Nephron (organoid): ENCODE results near the gene PHYHD1.

Source experiments
- H3K27ac Mint-ChIP-seq, 3 experiments: 2 replicates each; pipeline ENCODE4 v1.8.0; 2020; ENCODE audit warnings: mixed read lengths in 3 of 3, mild to moderate bottlenecking in 2 of 3, moderate library complexity in 1 of 3
- H3K27me3 Mint-ChIP-seq: 2 replicates; pipeline ENCODE4 v1.8.0; 2021; ENCODE audit warnings: low read depth, mild to moderate bottlenecking, moderate library complexity, mixed read lengths
- H3K36me3 Mint-ChIP-seq: 2 replicates; pipeline ENCODE4 v1.8.0; 2020; ENCODE audit warnings: low read depth, mixed read lengths
- H3K4me1 Mint-ChIP-seq: 2 replicates; pipeline ENCODE4 v1.8.0; 2020; ENCODE audit warnings: mixed read lengths
- H3K4me3 Mint-ChIP-seq, 3 experiments: 2 replicates each; pipeline ENCODE4 v1.8.0; 2020; ENCODE audit warnings: mild to moderate bottlenecking in 3 of 3, mixed read lengths in 3 of 3, moderate library complexity in 2 of 3
- H3K9me3 Mint-ChIP-seq: 2 replicates; pipeline ENCODE4 v1.8.0; 2020; ENCODE audit warnings: mixed read lengths
- CTCF ChIP-seq, 3 experiments: fragments of 200-600 bp; sonication (generic); IDR thresholded peaks; one replicate each; pipeline ENCODE4 v1.5.0; 2021; ENCODE audit warnings: antibody characterized with exemption in 3 of 3; ENCODE audit not compliant: unreplicated experiment in 3 of 3

Gene PHYHD1

DNA sequence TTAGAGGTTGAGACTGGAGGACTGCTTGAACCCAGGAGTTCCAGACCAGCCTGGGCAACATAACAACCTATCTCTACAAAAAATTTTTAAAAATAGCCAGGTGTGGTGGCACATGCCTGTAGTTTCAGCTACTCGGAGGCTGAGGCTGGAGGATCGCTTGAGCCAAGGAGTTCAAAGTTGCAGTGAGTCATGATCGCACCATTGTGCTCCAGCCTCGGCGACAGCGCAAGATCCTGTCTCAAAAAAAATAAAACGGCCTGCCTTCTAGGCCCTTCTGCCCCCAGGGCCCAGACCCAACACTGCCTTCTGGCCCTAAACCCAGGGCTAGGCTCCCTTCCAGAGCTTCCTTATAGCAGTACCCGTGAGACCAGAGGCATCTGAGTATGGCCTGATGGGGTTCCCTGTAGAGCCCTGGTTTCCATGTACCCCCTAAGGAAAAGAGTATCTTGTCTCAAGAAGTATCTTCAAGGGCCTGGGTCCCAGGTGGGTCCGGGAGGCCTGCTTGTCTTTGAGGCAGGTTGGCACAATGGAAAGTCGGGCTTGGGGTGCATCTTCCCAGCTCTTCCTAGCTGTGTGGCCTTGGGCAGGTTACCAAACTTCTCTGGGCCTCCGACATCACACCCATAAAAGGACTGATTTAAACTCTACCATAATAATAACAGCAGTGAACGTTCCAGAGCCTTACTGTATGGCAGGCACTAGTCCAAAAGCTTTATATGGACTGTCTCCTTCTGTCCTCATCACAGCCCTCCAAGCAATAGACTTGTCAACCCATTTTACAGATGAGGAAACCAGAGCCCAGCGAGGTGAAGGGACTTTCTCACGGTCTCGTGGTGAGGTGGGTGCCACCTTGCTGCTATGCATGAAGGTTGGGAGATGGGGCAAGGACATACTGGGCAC lies 29.2 kb upstream of the PHYHD1 start:
- no peak for TF ChIP-seq CTCF (IDR thresholded peaks at IDR 0.05; ENCODE audit: unreplicated experiment in 3 of 3)
- no peak overlapping the region for H3K27ac Mint-ChIP-seq
- no peak overlapping the region for H3K4me3 Mint-ChIP-seq
- H3K36me3 Mint-ChIP-seq: peaks cover 36% of the 10 kb centered on the region
- H3K4me1 Mint-ChIP-seq: peaks cover 35% of the 10 kb centered on the region
- no peaks in the 10 kb centered on the region for H3K27me3 Mint-ChIP-seq
- H3K9me3 Mint-ChIP-seq: no peaks in the 10 kb centered on the region

DNA sequence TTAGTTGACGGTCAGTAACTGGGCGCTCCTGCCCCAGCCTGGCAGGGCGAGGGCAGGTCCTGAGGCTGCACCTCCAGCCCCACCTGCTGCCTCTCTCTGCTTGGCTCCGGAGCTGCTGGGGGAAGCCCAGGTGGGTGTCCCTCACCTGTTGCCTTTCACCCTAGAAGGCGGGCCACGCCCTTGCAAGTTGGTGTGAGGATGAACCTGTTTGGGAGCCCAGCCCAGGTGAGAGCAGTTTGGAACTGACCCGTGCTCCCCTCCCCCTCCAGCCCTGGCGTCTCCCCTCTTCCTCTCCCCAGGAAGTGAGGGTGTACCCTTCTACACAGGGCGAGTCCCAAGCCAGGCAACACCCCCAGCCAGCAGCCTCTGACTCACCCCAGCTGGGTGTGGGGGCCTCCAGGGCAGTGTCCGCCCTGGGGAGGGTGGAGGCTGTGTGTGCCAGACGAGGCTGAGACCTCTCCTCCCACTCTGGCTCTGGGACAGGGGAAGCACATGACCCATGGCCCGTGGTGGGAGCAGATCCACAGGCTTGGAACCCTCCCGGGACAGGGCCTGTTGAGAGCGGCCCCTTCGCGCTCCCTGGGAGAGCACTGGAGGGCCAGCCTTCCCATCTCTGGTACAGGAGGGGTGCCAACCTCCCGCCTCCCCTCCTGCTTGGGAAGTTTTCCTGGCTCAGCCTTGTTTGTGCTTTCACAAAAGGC lies 28.4 kb upstream of the PHYHD1 start:
- H3K4me3 Mint-ChIP-seq: no peak overlapping the region
- H3K27ac Mint-ChIP-seq: peak overlapping the region in 1 of 3 experiments; percentile 76
- TF ChIP-seq CTCF (IDR thresholded peaks at IDR 0.05; ENCODE audit: unreplicated experiment in 3 of 3): no peak
- no peaks in the 10 kb centered on the region for H3K9me3 Mint-ChIP-seq
- H3K27me3 Mint-ChIP-seq: no peaks in the 10 kb centered on the region
- H3K4me1 Mint-ChIP-seq: peaks cover 33% of the 10 kb centered on the region
- peaks cover 37% of the 10 kb centered on the region for H3K36me3 Mint-ChIP-seq

DNA sequence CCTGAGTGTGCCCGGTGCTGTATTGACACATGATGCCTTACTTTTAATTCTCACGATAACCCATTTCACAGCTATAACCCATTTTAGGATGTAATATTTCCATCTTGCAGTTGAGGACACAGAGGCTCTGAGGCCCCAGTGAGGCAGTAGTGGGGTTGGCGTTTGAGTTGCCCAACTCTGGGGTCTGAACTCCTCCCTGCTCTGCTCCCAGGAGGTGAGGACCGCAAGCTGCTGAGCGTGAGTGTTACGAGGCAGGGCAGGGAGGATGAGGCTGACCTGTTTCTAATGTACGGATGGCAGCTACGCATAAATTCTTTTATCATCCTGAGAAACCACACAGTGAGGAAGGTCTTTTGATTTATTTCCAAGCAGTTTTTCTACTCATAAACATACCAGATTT lies 27.4 kb upstream of the PHYHD1 start:
- no peak for TF ChIP-seq CTCF (IDR thresholded peaks at IDR 0.05; ENCODE audit: unreplicated experiment in 3 of 3)
- peak overlapping the region in 2 of 3 experiments; percentile 76 to 90 for H3K27ac Mint-ChIP-seq
- no peaks in the 10 kb centered on the region for H3K9me3 Mint-ChIP-seq
- peaks cover 35% of the 10 kb centered on the region for H3K36me3 Mint-ChIP-seq
- H3K4me1 Mint-ChIP-seq: peaks cover 25% of the 10 kb centered on the region
- H3K4me3 Mint-ChIP-seq: no peak overlapping the region
- peaks cover 2% of the 10 kb centered on the region for H3K27me3 Mint-ChIP-seq

DNA sequence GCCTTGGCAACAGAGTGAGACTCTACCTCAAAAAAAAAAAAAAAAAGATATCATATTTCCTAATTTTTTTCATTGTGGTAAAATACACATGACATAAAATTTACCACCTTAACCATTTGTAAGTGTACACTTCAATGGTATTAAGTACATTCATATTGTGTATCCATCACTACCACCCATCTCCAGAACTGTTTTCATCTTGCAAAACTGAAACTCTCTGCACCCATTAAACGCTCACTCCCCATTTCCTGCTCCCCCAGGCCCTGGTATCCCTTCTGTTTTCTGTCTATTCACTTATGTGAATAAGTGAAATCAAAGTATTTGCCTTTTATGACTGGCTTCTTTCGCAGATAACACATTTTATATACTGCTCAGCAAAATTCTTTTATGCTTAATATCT lies 26.0 kb upstream of the PHYHD1 start:
- Mint-ChIP-seq H3K27ac (peak overlapping the region in 1 of 3 experiments; percentile 9), H3K36me3 (peaks cover 29% of the 10 kb centered on the region), H3K27me3 (peaks cover 3% of the 10 kb centered on the region), H3K4me3 (no peak overlapping the region), H3K9me3 (no peaks in the 10 kb centered on the region), H3K4me1 (peaks cover 19% of the 10 kb centered on the region)
- no peak for TF ChIP-seq CTCF (IDR thresholded peaks at IDR 0.05; ENCODE audit: unreplicated experiment in 3 of 3)

- H3K4me1 Mint-ChIP-seq: peaks cover 19% of the 10 kb centered on the region
Observed at GRCh38 chr9:128895556-128895955, 25.2 kb upstream of the PHYHD1 start.

More at GRCh38 chr9:128895556-128895955, 25.2 kb upstream of the PHYHD1 start:
- Mint-ChIP-seq H3K9me3 (no peaks in the 10 kb centered on the region), H3K27ac (peak overlapping the region in 1 of 3 experiments; percentile 9), H3K4me3 (no peak overlapping the region), H3K27me3 (peaks cover 3% of the 10 kb centered on the region), H3K36me3 (peaks cover 29% of the 10 kb centered on the region)
- TF ChIP-seq CTCF (IDR thresholded peaks at IDR 0.05; ENCODE audit: unreplicated experiment in 3 of 3): no peak
